ENCODE data around the gene CNTNAP1.

Gene CNTNAP1

DNA sequence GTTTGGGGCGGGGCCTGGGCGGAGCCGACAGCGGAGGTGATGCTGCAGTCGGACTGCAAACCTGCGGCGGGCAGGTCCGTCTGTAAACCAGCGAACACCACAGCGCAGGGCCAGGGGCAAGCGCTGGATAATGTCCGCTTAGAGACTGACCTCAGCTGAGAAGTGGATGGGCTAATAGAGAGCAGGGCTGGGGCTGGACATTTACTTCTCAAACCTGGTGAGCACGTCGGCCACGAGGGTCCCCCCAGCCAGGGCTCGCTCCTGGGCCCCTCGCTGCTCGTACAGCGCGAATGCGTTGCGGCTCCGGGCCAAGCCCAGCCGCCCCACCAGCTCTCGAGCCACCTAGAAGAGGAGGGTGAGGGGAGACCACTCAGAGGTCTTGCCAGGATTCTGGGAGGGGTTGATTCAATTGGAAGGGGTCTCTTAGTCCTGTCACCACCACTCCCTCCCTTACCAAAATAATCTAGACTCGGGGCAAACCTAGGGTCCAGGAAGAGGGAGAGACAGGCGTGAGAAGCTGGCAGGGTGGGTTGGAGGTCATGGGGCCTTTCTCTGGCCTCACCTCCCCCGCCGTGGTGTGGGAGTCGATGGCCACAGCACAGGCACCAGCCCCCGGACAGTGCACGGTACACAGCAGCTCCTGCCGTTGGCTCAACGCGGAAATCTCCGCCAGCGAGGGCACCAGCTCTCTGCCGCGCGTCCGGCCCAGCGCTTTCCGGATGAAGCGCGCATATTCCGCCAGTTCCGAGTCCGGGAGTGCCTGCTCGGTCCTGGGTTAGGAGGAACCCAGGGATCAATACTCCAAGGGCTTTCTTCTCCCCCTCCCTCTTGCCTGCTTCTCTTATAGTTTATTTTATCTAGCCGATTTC, 11.3 kb upstream of the CNTNAP1 start:
- DNase-seq, result no peak

DNA sequence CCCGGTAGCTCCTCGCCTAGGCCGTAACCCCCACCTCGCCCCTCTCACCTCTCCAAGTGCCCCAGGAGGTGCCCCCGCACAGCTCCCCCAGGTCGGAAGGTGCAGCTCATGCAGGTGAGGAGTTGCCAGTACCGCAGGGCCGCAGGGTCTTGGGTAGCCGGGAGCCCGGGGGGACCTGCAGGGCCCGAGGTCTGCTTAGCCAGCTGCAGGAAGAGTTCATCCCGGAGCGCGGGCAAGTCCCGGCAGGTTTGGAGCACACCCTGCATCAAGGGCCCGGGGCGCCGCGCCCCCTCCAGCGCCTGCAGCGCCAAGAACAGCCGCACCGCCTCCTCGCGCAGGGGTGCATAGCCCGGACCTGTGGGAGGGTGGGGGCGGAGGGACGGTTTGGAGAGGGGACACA, 10.3 kb upstream of the CNTNAP1 start:
- DNase-seq, result peak; percentile 70

DNA sequence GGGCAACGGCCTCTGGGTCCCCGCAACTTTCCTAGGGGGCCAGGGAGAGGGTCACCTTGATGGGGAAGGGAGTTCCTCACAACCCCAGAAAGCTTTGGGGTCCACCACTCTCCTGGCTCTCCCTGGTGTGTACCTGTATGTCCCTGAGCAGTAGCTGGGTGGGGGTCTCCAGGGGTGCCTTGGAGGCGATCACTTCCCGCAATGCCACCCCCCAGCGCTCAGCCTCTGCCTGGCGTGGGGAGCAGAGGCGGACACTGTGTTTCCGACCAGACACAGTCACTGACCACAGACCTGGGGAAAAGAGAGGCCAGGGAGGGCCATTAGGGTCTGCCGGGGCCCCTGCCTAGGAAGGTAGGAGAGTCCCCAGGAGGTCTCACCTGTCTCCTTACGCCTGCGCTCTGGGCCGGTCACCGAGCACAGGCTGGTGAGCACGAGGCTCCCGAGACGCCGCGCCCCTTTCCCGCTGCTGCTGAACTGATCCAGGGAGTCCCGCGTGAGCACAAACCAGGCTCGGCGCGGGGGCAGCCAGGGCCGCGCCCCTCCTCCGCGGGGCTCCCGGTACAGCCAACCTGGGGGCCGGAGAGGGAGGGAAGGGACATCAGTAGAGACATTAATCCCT, 9.0 kb upstream of the CNTNAP1 start:
- no peak for DNase-seq

DNA sequence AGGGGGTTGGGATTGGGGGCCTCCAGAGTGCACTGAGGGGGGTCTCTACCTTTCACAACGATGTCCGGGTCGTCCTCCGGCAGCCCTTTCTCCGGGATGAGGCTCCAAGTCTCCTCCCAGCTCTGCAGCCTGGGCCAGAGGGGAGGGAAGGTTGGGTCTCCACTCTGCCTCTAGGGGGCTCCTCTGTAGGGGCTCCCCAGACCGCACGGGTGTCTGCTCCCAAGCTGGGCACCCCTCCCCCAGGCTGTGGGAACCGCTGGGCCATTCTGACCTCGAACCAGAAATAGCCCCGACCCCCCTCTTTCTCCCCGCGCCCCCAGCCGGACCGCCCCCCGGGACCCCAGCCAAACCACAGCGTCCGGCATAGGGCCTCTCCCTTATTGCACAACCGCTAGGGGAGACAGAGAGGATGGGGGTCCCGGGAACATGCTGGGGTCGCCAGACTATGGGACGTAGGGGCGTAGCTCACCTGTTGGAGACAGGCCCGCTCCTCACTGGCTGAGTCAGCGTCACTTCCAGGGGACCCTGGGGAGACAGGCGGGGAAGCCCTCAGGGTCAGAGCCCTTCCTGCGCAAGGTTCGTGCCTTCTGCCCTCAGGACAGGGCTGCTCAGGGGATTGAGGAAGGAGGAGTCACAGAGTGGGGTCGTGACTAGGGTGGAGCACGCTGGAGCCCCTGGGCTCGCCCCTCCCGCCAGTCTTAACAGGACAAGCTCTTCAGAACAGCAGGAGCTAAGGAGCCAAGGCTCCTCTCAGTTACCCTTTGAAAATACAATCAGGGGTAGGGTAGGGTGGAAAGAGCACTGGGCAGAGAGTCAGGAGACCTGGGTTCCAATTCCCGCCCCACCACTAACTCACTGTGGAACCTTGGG, 8.2 kb upstream of the CNTNAP1 start:
- DNase-seq, result no peak

DNA sequence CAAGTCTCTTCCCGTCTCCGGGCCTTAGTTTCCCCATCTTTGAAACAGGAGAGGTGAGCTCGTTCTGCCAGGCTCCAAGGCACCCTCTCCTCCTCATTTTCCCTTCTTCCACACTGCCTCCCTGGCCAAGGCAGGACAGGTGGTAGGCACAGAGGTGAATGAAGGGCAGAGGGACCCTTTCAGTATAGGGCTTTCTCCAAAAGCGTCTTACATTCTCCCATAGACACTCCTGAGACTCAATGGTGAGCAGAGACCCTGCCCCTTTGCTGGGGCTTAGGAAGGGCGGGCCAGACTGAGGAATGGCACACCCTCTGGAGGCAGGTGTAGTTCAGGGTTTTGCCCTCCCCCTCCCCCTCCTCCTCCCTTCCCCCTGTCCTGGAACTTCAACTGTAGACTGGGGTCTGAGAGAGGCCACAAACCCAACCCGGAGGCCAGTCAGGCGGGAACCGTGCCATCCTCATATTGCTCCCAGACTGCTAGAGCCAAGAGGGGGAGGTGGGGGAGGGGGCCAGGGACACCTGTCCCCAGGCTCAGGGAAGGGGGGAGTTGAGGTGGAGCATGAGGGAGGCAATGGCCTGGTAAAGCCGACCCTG, 7.5 kb upstream of the CNTNAP1 start:
- peak; percentile 80 for DNase-seq

DNA sequence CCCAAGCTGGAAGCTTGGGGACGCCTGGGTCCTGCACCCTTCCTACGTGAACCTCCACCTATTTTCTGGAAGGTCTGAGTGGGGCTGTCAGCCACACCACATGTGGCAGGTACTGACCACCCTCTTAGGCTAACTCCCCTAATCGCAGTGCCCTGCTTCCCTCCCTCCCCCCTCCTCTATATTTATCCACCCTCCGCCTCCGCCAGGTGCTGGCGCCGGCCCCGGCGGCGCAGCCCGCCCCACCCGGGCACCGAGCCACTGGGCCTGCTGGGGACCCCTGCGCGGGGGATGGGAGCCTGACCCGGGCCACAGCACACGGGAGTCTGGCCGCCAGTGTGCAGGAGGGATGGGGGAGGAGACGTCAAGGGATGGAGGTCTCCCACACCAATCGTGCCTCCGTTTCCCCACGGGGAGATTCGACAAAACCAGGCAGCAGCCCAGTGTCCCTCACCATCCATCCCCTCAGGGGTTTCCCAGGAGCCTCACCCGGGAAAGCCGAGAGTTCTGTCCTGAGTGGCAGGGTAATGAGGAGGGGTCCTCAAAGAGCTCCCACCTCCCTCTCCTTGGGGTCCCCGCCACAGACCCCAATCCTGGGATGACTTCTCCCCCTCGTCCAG, 6.9 kb upstream of the CNTNAP1 start:
- peak; percentile 80 for DNase-seq

DNA sequence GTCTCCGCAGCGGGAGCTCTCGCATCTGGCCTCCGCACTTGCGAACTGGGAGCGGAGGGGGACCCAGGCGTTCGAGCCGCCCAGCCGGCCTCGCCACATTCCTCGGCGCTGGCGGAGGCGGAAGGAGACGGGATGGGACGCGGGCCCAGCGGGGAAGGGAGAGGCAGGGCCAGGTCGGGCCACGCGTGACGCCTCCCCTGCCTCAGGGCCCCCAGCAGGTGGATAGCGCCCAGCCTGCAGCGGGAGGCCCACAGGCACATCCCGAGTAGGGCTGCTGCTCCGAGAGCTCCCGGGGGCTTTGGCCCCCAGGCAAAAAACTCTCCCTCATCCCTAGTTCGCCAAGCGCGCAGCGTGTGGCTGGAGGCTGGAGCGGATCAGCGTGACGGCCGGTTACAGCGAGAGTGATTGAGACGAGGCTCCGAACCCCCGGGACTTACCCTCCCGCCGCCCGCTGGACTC, 6.3 kb upstream of the CNTNAP1 start:
- DNase-seq, result peak; percentile 26

DNA sequence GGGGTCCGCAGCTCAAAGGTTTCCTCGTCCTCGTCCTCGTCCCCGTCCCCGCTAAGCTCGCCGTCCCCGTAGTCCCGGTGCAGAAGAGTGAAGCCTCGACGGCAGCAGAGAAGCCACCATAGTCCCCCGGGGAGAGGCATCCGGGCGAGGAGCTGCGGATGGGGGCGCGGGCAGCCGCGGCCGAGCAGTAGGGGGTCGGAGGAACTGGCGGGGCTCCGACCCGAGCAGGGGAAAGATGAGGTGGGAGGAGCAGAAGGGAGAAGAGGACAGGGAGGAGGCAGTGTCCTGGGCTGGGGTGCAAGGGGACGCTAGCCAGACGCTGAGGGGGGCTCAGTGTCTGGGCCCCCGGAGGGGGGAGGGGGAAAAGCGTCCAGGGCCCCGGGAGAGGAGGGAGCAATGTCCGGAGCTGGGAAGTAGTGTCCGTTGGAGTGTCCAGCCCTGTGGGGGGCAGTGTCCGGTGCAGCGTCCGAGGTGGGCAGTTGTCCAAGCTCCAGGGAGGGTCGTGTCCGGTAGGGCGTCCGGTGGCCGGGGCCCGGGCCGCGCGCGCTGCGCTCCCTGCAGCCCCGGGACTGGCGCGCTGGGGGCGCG, 5.8 kb upstream of the CNTNAP1 start, which contains the start of gene PLEKHH3:
TSS of gene PLEKHH3 (minus strand) at position 571 of the 588 bp plus-strand sequence. CDS start at position 140, 431 bp downstream.
- no peak for DNase-seq

DNA sequence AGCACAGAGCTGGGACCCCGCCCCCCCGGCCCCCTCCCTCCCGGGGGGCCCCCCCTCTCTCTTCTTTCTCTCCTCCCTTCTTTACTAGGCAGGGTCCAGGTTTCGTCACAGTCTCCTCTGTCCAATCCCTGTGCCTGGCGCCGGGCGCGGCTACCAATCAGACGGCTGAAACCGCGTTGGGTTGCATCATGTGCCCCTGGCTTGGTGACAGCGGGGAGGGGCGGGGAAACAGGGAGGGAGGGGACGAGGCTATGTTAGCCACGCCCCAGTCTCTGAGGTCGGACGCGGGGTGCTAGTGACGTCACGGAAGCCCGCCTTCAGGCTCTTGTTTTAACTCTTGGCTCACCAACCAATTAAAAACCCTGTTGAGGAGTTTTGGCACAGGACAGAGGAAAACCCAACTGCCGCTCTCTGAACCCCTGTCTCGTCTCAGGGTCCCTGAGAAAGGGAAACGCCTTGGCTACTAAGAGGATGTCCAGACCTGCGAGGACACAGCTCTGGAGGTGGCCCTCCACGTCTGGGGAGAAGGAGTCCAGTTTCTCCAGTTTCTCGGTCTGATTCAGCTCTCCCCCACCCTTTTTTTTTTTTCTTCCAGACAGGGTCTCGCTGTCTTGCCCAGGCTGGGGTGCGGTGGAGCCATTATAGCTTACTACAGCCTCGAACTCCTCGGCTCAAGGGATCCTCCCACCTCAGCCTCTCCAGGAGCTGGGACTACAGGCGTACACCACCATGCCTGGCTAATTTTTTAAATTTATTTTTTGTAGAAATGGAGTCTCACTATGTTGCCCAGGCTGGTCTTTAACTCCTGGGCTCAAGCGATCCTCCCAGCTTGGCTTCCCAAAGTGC, 5.1 kb upstream of the CNTNAP1 start:
- peak; percentile 98 for DNase-seq

DNA sequence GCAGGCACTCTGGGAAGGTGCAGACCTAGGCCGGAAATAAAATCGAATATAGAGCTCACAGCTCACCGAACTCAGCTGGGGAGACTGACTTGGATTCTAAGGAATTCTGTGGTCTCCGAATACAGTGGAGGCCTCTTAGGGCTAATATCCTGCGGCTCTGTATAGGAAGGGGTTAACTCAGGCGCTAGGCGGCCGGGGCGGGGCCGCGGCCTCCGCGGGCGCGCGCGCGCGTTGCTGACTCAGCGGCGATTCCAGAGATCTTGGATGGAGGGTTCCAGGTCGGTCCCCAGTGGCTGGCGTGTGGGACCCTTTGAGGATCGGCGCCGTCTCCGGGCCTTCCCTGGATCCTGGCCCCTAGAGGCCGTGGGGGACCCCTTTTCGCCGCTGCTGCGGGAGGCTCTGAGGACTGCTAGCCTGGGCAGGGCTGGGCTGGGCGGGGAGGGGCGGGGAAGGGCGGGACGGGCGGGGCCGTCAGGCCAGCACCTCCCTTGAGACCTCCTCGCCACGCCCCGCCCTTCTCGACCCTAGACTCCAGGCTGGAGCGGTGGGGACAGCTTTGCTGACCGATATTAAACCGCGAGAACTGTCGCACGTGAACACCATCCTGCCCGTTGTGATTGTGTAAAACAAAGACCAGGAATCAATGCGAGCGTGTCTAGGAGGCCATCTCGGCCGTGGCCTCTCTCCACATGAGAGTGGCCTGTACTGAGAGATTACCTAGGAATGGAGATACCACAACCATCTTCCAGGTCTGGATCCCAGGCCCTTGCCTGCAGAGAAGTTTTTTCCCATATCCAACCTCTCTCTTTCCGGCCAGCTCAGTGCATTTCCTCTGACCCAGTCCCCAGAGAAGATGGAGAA, 4.2 kb upstream of the CNTNAP1 start:
- DNase-seq, result peak; percentile 84

DNA sequence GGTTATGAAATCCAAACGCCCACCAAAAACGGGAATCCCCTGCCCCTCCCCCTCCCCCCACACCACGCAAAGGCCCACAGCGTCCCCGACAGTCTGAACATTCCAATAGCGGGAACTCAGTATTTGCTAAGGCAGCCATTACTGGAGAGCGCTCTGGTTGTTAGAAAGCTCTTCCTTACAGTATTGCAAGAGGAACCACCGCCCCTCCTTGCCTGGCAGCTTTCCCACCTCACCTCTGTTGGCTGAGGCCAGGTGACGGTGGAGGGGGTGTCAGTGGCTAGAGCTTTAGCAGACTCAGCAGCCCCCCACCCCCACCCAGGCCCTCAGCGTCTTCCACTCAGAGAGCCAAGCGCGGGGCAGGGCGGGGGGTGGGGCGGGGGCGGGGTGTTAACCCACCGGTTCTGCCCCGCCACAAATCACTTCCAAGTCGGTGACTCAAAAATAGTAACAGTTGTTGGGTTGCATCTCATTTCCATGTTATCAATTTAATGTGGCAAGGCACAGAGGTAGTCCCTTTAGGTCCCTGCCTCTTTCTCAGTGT, 3.3 kb upstream of the CNTNAP1 start:
- peak; percentile 76 for DNase-seq

DNA sequence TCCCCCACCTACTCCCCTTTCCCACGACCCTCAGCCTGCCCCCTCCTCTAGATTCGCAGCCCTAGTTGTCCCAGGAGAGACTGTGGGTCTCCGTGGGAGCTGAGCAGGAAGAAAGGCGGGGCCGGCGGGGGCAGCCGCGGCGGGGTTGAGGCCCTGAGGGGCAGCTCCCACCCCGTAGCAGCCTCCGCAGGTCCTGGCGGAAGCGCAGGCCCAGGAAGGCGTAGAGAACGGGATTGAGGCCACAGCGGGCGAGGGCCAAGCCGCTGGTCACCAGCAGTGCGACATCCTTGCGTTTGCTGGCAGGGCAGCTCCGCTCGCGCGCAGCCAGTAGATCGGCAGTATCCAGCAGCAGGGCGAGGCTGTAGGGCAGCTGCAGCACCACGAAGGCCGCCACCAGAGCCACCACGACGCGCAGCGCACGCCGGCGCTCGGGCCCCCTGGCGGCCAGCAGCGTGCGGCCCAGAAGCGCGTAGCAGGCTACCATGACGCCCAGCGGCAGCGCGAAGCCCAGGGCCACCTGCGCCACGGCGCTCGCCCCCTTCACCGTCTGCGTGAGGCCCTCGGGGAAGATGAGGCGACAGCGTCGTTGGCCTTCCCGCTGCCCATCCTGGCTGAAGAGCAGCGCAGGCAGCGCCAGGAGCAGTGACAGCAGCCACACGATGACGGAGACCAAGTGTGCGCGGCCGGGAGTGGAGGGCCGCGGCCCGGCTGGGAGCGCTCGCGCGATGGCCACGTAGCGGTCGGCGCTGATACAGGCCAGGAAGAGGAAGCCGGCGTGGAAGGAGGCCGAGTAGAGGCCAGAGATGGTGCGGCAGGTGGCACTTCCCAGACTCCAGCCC, 2.6 kb upstream of the CNTNAP1 start:
- DNase-seq, result peak; percentile 75

DNA sequence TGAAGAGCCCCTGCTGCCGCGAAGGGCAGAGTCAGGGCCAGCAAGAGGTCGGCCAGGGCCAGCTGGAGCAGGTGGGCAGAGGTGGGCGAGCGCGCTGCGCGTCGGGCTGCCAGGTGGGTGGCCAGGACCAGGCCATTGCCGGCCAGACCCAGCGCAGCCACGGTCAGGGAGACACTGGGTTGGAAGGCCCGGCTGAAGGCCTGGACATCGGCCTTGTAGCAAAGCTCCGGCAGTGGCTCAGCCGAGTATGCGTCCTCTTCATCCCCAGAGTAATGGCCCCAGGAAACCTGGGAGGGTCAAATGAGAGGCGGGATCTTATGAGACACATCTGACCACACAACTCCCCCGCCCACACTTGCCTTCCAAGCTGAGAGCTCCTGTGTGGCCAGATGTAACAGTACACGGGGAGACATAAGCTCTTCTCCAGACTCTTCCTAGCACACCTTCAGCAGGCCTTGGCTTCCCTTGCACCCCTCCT, 2.0 kb upstream of the CNTNAP1 start:
- peak; percentile 77 for DNase-seq

DNA sequence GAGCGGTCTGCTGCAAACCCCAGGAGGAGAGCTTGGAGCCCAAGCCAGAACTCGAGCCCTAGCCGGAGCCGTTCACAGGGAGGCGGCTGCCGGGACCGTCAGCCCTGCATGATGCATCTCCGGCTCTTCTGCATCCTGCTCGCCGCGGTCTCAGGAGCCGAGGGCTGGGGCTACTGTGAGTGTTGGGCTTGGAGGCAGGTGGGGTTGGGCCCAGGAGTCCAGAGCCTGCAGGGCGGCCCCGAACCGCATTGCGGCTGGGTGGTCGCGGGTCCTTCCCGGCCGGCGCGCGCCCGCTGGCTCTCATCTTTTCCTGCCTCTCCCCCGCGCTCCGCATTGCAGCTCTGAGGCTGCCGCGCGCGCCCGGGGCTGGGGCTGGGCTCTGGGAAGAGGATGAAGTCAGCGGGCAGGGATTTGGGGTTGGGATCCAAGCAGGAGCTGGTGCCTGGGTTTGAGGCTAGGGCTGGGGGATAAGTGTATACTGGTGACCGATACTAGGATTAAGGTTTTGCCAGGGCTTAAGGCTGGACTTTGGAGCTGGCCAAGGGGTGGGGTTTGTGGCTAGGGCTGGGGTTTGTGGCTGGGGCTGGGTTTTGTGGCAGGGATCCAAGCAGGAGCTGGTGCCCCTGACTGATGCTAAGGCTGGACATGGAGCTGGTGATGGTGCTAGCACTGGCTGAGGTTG, 532 bp downstream of the CNTNAP1 start:
- DNase-seq, result peak; percentile 46

DNA sequence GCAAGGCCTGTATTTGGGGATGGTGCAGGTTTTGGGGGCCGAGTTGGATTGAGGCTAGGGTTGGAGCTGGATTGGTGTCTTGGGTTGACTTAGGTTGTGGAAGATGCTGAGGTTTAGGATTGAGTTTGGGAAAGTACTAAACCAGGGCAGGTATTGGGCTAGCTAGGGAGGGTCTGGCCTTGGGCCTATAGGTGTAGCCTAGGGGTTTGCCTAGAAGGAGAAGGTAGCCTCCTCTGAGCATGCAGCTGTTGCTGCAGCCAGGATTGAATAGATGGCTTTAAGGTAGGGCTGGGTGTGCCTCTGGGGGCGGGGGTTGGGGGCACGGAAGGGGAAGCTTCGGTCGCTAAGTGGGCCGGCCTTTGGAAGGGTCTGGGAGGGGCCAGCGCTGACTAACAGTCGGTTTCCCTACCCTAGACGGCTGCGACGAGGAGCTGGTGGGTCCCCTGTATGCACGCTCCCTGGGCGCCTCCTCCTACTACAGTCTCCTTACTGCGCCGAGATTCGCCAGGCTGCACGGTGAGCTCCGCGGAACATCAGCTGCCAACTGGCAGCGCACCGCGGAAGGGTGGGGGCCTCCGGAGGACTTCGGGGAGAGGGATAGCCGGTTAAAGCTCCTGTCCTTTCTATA, 1.2 kb downstream of the CNTNAP1 start:
- DNase-seq, result peak; percentile 48

DNA sequence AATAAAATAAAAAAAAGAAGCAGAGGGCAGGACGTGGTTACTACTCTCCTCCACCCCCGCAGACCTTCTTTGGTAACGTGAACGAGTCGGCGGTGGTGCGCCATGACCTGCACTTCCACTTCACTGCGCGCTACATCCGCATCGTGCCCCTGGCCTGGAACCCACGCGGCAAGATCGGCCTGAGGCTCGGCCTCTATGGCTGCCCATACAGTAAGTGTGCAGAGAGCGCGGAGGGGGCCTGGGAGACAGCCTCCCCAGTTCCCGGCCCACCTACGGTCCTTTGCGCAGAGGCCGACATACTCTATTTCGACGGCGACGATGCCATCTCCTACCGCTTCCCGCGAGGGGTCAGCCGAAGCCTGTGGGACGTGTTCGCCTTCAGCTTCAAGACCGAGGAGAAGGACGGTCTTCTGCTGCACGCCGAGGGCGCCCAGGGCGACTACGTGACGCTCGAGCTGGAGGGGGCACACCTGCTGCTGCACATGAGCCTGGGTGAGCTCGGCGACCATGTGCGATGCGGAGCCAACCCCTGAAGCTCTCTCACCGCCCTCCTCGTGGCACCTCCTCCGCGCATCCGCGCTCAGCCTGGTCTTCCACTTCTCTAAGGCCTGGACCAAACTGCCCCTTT, 2.7 kb downstream of the CNTNAP1 start:
- DNase-seq, result no peak

DNA sequence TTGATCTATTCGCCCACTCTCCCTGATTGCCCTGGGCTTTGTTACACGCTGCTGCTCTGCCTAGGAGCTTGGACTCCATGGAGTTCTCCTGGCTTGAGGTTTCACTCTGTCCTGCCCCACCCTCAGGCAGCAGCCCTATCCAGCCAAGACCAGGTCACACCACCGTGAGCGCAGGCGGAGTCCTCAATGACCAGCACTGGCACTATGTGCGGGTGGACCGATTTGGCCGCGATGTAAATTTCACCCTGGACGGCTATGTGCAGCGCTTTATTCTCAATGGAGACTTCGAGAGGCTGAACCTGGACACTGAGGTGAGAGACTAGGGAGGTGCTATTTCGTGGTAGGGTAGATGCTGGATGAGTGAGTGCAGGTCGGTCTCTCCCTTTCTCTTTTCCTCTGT, 3.5 kb downstream of the CNTNAP1 start:
- DNase-seq, result no peak
